ENCODE measurements around the gene HDAC4. TPM values are rescaled to one million over a fixed set of nuclear protein-coding genes. Genes with fewer than 3 reads are reported as not detected.

HDAC4 gene
- total and polyA plus RNA-seq, 2 of the 8 experiments (the other 6 are each of a cell fraction or from before 2014, with no cell fraction given): 15.4 to 31.5 TPM

DNA sequence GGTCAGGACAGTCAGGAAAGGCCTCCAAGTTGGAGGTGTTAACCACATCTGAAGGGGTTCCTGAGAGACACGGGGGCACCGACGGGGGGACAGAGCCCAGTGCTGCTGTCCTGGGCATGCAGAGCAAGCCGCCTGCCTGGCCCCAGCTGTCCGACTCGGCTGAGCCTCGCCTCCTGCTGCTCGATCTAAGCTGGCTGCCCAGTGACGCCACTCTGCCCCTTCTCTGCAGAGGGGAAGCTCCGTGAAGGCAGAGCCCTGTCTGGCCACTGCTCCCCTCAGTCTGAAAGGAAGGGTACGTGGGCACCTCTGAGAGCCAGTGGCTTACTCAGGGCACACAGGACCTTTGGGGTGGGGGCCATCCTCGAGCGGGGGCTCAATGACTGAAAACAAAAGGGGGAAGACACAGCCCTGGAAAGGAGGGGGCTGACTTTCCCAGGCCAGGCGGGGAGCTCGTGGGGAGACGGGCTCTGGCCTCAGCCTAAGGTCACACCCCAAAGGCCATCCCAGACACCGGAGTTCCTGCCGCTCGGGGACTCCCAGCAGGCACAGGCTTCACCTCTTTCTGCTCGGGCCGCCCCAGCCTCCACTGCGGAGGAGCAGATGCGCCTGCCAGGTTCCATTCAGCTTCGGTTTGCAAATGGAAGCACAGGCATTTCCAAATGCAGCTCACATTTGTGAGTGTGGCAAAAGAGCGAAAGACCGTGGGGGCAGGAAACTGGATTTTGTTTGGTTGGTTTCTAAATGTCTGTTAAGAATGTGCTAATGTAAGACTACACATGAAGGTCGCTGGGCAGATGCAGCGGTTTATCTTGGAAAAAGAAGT, 136.9 kb downstream of the HDAC4 start (continued):
- TF ChIP-seq, protein P1, sequence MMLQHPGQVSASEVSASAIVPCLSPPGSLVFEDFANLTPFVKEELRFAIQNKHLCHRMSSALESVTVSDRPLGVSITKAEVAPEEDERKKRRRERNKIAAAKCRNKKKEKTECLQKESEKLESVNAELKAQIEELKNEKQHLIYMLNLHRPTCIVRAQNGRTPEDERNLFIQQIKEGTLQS (IDR thresholded peaks at IDR 0.05; ENCODE audit: insufficient read depth, low read depth, low read length): no peak
- TF ChIP-seq CREB1 (IDR thresholded peaks at IDR 0.05): no peak

All from H1 (cell line).